GM21528 (cell line): ENCODE data around the gene ASCC1.
"Not testable (repeated sequence)": the region's sequence is repeated elsewhere in the genome, so short reads cannot be mapped to it uniquely, and the experiment has no call there.

Experiments used
- ATAC-seq: cut with Tn5 transposase; IDR thresholded peaks from one replicate; pipeline ENCODE4 v1.9.1; 2021; ENCODE audit warnings: mild to moderate bottlenecking, moderate library complexity; ENCODE audit not compliant: unreplicated experiment, low FRiP score

The ASCC1 gene

DNA sequence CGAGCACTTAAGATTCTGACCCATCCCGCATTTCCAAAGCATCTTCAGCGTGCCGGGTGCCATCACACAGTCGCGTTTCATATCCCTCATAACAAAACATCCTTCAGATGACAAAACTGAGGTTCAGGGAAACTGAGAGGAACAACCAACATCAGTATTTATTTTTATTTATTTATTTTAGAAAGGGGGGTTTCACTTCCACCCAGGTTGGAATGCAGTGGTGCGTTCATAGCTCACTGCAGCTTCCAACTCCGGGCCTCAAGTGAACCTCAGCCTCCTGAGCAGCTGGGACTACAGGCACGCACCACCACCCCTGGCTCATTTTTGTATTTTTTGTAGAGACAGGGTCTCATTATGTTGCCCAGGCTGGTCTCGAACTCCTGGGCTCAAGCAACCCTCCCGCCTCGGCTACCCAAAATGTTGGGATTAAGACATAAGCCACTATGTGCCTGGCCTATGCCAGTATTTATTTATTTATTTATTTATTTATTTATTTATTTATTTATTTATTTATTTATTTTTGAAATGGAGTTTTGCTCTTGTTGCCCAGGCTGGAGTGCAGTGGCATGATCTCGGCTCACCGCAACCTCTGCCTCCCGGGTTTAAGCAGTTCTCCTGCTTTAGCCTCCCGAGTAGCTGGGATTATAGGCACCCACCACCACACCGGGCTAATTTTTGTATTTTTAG lies 33.2 kb upstream of the ASCC1 start:
- peak; percentile 8 for ATAC-seq

DNA sequence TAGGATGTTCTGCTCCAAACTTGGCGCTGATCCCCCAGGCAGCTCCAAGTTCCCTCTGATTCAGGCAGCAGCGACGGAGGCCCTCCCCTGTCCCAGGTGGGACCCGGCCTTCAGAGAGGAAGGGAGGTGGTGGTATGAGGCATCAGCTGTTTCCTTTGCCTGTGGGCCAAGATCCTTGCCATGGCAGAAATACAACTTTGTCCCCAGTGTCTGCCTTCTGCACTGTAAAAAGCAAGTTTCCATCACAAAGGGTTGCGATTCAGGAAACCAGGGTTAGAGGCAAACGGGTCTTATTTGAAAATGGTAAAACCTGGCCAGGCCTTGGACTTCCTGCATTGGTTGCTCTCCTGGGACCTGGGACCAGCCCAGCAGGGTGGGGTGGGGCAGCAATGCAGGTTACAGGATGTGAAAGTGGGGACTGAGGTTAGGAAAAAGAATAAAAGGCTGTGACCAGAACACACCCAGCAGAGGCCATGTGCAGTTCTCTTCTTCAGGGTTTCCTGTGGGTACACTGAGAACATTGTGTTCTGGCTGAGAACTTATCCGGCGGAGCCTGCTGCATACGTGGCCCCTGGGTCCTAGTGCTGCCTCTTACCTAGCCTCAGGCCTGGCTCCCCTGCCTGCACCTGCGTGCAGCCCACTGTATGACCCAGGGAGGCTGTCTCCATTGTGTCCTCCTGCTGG lies 32.5 kb upstream of the ASCC1 start:
- ATAC-seq = peak; percentile 77

DNA sequence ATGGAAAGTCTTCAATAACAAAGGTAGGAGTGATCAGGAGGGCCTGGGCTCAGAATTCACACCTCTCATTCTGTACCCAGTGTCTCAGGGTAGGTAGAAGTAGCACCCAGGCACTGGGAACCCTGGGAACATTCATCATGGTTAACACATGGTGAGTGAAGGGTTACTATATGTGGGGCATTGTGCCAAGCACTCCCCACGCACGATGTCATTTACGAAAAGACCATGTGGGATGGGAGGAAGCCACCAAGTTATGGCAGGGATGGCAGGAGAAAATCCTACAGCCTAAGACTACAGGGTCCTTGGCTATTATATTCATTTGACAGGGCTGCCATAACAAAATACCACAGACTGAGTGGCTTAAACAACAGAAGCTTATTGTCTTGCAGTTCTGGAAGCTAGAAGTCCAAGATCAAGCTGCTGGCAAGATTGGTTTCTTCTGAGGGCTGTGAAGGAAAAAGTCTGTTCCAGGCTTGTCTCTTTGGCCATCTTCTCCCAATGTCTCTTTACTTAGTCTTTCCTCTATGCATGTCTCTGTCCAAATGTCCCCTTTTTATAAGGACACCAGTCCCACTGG lies 30.0 kb upstream of the ASCC1 start:
- ATAC-seq = no peak

DNA sequence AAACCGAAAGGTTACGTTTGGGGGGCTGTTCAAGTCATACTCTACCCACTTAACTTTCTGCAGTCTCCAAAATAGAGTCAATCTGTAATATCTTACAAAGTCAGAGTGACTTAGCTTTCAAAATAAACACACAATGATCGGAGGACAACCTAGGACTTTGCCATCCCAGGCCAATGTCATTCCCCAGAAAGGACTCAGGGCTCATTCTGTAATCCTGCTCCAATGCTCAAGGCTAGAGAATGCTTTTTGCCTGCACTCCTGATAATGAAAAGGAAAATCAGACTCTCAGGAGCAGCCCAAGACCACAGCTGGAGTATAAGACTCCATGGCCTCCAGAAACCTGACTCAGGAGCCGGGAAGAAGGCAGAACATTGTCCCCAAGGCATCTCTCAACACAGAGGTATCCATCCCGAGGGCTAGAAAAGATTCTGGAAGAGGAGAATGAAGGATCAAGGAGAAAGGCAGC lies 28.5 kb upstream of the ASCC1 start:
- no peak for ATAC-seq

DNA sequence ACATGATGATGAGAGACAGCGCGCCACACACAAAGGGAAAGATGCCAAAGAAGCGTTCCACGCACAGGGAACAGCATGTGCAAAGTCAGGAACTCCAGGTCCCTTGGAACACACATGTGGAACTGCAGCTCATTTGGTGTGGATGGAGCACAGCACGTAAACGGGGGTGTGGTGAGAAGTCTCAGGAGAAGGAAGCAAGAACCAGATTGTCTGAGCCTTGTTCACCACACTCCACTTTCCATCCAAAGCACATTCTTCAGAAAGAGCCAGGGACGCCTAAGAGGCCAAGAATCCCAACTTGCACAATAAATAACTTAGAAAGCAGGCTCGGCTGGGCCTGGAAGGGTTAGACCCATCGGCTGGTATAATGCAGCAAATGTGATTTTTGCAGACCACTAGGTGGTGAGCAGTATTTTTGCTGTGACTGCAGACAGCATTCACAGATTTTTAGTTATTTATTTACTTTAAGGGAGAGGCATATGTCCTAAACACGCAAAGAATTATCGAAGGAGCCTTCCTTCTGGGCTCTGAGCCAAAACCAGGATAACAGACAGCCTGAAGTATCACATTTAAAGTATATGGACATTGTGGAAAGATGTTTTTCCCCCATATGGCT lies 27.9 kb upstream of the ASCC1 start:
- ATAC-seq = no peak

DNA sequence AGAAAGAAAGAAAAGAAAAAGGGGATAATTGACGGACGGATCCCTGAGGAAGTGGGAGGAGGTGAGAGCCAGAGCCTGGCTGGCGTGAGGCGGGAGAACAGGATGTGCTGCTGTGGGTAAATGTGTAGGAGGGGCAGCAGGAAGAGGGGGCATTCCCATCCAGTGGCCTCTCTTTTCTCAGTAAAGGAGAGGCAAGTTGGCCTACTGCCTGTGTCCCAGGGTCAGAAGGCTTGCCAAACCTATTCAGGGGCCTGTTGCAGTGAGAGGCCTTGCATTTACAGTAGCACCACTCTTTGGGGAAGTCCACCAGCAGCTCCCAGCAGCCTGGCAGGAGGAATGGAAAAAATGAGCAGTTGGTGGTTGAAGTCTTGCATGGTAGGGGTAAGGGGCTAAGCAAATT lies 26.6 kb upstream of the ASCC1 start:
- ATAC-seq = no peak

DNA sequence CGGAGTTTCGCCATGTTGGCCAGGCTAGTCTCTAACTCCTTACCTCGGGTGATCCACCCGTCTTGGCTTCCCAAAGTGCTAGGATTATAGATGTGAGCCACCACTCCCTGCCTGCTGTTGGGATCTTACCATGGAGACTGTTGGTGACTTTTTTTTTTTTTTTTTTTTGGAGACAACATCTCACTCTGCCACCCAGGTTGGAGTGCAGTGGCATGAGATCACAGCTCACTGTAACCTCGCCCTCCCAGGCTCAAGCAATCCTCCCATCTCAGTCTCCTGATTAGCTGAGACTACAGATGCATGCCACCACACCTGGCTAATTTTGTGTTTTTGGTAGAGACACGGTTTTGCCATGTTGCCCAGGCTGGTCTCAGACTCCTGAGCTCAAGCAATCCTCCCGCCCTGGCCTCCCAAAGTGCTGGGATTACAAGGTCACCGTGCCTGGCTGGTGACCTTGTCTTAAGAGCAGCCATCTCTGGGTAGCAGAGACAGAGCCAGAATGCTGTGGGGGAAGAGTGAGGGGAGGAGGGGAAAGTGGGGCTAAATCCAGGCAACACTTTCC lies 25.7 kb upstream of the ASCC1 start:
- ATAC-seq = no peak

DNA sequence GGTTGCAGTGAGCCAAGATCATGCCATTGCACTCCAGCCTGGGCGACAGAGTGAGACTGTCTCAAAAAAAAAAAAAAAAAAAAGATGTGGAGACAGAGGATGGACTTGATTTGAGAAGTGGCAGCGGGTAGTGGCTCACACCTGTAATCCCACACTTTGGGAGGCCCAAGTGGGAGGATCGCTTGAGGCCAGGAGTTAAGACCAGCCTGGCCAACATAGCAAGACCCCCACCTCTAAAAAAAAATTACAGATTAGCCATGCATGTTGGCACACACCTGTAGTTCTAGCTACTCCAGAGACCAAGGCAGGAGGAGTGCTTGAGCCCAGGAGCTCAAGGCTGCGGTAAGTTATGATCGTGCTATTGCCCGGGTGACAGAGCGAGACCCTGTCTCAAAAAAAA lies 24.3 kb upstream of the ASCC1 start:
- no peak for ATAC-seq

DNA sequence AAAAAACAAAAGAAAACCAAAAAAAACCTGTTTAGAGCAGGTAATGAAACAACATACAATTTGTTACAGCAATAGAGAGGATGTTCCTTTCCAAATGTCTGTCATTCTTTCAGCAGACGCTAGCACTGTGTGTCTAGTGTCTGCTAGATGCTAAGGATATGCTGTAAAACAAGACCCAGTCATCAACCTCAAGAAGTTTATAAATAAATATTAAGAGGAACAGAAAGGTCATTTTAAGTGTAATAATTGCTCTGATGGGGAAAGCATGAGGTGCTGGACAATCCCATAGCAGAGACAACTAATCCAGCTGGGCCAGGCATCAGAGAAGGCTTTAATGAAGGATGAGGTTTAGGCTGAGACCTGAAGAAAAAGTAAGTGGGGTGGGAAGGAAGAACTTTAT lies 23.3 kb upstream of the ASCC1 start:
- ATAC-seq = no peak

DNA sequence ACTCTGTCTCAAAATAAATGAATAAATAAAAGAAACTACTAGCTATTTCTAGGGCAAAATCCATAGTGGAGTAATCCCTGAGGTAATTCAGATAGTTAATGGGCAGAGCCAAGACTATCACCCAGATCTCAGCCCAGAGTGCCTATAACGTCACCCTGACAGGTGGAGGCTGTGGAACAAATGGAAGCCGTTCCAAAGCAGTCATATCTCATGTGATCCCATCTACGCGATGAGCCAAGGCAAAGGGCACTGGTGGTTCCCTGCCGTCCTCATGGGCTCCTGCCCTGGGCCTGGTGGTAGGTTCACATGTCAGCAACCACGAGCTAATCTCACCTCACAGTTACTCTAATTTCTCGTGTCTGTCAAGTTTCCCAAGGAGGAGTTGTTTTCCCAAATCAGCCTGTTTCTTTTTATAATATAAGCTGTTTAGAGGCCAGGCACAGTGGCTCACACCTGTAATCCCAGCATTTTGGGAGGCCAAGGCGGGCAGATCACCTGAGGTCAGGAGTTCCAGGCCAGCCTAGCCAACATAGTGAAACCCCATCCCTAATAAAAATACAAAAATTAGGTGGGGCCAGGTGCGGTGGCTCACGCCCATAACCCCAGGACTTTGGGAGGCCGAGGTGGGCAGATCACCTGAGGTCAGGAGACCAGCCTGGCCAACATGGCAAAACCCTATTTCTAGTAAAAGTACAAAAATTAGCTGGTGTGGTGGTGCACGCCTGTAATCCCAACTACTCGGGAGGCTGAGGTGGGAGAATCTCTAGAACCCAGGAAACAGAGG lies 22.5 kb upstream of the ASCC1 start:
- no peak for ATAC-seq

DNA sequence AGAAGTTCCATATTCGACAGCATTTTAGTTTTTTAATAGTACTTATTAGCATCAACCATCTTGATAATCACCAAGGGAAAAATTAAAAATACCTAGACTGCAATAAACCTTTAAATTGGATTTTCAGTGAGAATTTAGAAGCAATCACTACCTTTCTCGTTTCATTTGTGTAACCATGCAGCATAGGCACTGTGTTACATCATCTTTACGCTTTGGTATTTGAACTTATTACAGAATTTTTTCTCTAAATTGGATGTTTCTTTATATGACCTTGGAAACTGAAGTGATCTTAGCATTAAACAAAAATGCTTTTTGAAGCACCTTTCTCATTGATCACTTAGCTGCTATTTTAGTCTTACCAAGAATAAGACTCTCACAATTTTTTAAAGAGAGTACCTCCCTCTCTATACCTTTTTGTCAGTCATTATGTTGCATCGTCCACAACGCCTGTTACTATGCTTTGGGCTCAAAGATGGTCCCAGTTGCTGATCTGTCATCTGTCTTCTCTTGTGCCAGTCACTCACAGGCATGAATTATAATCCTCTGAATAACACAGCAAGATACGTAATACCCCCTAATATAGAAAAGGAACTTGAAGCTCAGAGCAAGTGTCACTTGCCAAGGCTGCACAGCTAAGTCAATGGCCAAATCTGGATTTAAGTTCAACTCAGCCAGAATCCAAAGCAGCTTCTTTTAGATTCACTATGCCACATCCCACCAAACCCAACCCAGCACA lies 19.6 kb upstream of the ASCC1 start:
- no peak for ATAC-seq

DNA sequence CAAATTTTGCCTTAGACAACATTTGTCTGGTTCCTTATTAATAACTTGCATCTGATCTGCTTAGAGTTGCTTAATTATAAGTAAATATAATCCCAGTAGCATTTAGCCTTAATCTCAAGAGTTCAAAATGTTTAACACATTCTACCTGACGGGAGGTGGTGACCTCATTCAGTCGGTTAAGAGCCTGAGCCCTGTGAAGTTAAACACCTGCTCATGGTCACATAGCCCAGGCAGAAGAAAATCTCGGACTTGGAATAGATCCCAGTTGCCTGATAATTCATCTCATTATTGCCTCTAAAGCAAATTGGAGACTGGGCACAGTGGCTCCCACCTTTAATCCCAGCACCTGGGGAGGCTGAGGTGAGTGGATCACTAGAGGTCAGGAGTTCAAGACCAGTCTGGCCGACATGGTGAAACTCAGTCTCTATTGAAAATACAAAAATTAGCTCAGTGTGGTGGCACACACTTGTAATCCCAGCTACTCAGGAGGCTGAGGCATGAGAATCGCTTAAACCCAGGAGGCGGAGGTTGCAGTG lies 18.6 kb upstream of the ASCC1 start:
- no peak for ATAC-seq

DNA sequence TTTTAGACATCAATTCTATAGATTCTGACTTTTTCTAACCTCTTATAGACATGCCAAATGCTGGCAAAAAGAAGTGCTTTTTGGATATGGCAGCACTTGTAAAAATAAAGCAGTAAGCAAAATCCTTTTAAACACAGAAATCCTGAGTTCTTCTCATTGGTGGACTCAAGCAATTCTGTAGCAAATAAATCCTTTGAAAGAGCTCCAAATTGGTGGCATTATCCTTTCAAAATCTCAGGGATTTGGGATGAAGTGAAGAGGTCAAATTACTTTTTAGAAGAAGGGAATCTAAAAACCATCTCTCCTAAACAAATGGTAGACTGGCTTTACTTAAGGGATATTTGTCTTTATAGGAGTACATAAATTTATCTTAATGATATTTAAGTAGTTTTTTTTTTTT lies 17.5 kb upstream of the ASCC1 start:
- no peak for ATAC-seq

DNA sequence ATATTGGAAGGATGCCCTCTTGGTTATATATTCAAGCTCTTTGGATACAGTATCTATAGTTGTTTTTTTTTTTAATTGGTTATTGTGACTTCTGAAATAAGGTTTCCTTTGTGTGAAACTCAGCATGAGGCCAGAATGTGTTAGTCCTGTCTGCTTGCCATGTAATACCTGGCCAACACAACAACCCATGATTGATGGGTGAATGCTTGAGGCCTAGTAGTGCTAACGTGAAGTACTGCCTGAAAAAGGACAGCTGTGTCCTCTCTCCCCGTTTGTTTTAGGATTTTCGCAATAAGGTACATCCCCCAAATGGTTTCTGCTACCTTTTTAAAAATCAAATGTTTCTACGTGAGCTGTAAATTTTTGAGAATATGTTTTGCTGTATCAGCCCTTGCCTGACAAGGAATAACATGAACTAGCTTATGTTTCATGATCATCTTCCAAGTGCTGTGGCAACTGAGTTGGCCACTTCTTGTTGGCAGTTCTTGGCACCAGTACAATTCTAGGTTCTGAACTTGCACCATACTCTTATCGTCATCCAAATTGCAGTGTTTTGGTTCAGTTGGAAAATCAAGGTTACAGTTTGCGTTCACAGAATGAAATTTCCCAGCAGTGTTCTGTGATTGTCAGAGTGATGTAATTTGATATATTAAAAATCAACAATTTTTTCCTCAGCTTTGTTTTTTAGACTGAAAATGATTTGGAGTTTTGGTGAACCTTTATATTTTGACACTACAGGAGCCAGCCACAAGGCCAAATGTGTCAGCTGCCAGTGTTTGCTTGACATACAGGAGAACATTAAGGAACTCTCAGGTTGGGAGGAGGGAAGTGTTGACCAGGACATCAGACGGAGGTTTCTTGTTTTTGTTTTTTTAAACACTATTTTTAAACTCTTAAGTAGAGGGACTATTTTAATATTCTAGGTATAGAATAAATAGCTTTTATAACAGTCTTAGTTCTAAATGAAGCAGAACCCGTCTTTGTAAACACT lies 13.5 kb upstream of the ASCC1 start:
- ATAC-seq = no peak

DNA sequence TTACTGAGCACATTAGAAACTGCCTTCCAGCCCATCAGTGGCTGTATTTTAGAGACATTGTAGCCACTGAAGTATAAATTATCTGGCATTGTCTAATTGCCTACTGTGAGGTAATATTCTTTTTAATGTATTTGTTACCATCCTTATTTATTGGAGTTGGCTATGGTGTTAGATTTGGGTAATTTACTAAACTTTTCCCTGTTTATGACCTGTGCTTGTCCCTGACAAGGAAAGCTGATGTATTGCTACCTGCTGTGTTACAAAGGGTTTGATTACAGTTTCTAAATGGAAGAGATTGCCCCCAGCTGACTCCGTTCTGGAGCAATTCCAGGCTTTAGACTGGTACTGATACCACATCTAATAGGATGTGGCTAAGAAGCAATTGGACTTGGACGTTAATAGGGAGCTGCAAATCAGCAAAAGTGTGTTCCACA lies 12.3 kb upstream of the ASCC1 start:
- ATAC-seq = no peak

DNA sequence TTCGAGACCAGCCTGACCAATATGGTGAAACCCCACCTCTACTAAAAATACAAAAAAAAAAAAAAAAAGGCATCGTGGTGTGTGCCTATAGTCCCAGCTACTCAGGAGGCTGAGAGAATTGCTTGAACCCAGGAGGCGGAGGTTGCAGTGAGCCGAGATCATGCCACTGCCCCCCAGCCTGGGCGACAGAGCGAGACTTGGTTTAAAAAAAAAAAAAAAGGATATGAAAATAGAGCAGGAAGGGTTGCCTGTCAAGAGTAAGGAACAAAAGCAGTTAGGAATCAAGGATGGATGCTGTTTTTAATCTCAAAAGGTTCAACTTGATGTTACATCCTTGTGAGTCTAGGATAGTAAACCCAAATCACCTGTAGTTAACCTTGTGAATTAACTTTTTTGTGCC lies 11.8 kb upstream of the ASCC1 start:
- no peak for ATAC-seq

DNA sequence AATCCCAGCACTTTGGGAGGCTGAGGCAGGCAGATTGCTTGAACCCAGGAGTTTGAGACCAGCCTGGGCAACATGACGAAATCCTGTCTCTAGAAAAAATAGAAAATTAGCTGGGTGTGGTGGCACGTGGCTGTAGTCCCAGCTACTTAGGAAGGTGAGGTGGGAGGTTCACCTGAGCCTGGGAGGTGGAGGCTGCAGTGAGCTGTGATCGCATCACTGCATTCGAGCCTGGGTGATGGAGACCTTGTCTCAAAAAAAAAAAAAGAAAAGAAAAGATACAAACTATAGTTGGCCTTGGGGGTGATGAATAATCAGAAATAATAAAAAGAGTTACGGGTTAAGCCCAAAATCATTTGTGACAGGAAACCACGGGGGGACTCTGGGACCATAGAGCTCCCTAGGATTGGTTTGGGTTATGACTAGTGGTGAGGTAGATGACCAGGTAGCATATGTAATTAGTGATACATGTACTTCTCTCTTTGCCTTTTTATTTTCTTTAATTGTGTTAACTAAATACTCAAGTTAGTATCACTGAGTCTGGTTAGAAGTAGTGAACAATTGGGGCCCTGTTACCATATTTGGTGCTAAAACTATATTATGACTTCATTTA lies 10.4 kb upstream of the ASCC1 start:
- ATAC-seq = no peak

DNA sequence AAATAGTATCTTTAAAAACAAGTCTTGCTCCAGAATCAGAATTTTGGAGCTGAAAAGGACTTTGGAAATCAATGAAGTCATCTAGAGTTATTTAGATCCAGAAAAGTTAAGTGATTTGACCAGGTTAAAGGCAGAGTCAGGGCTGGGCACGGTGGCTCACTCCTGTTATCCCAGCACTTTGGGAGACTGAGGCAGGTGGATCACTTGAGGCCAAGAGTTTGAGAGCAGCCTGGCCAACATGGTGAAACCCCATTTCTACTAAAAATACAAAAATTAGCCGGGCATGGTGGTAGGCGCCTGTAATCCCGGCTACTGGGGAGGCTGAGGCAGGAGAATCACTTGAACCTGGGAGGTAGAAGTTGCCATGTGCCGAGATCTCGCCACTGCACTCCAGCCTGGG lies 8.1 kb upstream of the ASCC1 start:
- ATAC-seq = not testable (repeated sequence)
